Right lobe of liver (tissue), 4 donors: ENCODE results near the gene NQO2.
"Not testable (repeated sequence)": the region's sequence is repeated elsewhere in the genome, so short reads cannot be mapped to it uniquely, and the experiment has no call there.

ENCODE experiments used
- POLR2A ChIP-seq: fragments of 450-650 bp; IDR thresholded peaks from one replicate; pipeline ENCODE4 v1.6.1; 2017; ENCODE audit warnings: antibody characterized with exemption, mild to moderate bottlenecking
- TF ChIP-seq, protein P1 (sequence below), 4 donors: fragments of 200-600 bp in 3 of 4; fragments of 450-650 bp in 1 of 4; IDR thresholded peaks; one replicate each; pipeline versions ENCODE4 v1.5.1 to v1.8.0; 2016 to 2022; ENCODE audit warnings: antibody characterized with exemption in 4 of 4, mild to moderate bottlenecking in 2 of 4
- donor health status: DM: no; HTN: no; CAD: no.
- donor health status: DM: no; HTN: no; CAD: no.
- donor health status: DM: no; HTN: yes; CAD: no.

GRCh38 chr6:3008712-3009265, 9.1 kb downstream of the NQO2 start:
- TF ChIP-seq, protein P1, sequence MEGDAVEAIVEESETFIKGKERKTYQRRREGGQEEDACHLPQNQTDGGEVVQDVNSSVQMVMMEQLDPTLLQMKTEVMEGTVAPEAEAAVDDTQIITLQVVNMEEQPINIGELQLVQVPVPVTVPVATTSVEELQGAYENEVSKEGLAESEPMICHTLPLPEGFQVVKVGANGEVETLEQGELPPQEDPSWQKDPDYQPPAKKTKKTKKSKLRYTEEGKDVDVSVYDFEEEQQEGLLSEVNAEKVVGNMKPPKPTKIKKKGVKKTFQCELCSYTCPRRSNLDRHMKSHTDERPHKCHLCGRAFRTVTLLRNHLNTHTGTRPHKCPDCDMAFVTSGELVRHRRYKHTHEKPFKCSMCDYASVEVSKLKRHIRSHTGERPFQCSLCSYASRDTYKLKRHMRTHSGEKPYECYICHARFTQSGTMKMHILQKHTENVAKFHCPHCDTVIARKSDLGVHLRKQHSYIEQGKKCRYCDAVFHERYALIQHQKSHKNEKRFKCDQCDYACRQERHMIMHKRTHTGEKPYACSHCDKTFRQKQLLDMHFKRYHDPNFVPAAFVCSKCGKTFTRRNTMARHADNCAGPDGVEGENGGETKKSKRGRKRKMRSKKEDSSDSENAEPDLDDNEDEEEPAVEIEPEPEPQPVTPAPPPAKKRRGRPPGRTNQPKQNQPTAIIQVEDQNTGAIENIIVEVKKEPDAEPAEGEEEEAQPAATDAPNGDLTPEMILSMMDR (IDR thresholded peaks at IDR 0.05), result not testable (repeated sequence)
- not testable (repeated sequence) for TF ChIP-seq POLR2A
